Stimulated activated CD8-positive, alpha-beta memory T cell treated with anti-CD3 and anti-CD28 coated beads, Interleukin-15, amount 100 ng/mL, for 48 hours (primary cell): Measurements from ENCODE around the gene ACTG2.
"Not testable (repeated sequence)": the region's sequence is repeated elsewhere in the genome, so short reads cannot be mapped to it uniquely, and the experiment has no call there.

Experiments
- DNase-seq, 2 donors: peaks; one replicate each; pipeline ENCODE4 v3.0.0-alpha.2; 2020; ENCODE audit warnings: low read depth in 2 of 2

Gene ACTG2

DNA sequence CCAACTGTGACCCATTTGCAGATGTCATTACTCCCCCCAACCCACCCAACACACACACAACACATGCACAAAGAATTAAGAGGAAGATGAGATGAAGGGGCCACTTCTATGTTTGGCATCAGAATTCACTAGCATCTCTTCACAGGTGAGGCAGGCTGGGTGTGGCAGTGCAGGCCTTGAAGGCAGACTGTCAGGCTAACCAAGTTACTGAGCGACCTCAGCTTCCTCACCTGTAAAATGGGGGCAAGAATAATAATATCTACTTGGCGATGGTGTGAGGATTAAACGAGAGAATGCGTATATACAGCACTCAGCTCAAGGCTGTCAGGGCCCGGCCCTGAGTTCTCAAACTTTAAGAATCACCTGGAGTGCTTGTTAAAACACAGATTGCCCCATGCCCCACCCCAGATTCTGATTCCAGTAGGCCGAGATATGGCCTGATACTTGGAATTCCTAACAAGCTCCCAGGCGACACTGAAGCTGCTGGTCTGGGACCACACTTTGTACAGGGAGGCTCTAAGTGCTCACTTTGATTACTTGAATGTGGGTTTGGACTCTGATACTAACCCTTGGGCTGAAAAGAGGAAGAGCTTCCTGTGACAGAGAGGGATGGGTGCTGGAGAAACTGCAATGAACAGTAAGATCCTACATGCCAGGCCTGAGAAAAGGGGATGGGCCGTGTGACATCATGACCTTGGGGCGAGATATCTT is 1.1 kb downstream of the ACTG2 start:
- DNase-seq: no peak

DNA sequence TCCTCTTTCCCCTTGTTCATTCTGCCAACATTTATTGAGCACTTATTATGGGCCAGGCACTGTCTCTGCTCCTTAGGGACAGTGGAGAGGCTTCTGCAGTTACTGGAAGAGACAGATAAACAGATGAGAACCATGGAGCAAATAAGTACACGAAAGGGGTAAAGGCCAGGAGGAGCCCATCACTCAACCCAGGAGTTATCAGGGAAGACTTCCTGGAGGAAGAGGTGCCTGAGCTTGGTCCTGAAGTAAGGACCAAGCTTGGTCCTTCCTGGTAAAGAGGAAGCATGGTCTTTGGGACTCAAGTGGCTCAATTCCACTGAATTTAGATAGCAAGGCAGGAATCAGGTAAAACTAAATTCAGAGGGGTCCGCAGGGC is 1.7 kb downstream of the ACTG2 start:
- no peak for DNase-seq

DNA sequence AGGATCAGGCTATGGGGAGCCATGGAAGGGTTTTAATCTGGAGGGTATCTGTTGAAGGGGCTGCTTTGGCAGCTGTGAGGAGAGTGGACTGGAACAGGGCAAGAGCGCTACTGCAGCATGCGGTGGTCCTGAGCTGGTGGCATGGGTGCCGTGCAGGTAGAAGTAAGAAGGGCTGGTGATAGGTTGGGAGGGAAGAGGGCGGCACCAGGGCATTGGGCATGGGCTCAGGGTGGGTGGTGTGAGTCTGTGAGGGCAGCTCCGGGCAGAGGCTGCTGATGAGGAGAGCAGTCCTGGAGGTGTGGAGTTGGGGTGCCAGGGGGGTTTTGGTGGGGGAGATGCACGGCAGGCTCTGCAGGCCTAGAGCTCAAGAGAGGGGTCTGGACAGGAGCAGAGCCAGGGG is 2.1 kb downstream of the ACTG2 start:
- DNase-seq: no peak

DNA sequence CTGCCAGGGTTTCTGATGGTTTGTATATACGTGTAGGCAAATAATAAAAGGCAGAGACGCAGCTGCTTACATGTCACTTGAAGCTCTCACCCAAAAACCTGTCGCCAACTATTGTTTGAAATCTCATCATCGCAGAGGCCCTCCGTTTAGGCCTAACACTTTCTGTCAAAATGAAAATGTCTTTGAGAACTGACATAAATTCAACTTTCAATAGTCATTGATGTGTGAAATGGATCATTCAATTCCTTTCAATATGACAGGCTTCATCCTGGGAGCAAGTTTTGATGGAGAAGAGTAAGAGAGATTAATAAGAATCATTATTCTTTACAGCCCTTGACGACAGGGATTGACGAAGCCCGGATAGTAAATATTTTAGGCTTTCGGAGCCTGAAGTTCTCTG is 2.7 kb downstream of the ACTG2 start:
- no peak for DNase-seq

DNA sequence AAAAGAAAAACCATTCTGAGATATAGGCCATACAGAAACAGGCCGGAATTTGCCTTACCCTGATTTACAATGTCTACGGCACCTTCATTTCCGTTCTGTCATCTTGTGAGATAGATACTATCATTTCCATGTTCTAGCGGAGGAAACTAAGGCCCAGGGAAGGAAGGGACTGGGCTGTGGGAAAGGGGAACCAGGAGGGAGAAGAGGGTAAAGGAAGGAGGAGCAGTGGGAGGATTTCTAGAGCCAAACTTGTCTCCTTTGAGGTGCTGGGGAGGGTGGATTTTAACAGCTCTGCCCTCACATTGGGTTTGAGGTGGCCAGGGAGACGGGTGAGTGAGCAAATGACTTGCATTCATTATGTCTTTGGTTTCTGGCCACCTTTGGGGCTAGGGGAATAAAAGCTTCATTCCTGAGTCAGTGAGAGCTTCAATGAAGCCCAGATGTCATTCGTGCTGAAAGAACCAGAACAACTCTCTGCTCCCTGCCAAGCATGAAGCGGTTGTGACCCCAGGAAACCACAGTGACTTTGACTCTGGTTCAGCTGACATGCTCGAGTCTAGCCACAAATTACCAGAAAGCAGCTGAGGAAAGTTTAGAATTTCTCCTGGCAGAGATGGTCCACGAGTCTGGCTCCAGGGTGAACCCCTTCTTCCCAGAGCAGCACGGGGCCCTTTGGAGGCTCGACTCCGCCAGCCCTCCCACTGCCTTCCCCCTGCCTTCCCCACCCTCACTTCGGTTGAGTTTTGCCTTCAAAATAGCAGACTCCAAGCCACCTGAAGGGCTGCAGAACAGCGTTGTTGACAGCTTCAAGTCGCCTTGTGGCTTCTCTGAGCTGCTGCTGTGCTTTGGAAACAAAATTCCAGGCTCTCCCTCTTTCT is 3.8 kb downstream of the ACTG2 start:
- DNase-seq: peak; percentile 36 to 53

DNA sequence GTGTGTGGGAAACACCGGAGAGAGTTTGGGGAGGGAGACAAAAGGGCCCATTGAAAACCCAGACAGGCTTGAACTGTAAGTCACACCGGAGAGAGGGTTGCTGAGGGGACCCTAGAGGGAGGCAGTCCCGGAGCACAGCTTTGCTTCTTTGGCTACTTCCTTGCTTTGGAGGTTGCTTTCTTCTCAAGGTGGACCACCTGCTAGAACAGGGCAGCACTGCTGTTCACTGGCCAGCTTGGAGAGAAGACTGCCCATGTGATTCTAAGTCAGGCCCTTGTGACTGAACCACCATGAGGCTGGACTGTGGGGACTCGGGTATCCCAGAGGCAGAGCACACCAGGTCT is 4.4 kb downstream of the ACTG2 start:
- no peak for DNase-seq

DNA sequence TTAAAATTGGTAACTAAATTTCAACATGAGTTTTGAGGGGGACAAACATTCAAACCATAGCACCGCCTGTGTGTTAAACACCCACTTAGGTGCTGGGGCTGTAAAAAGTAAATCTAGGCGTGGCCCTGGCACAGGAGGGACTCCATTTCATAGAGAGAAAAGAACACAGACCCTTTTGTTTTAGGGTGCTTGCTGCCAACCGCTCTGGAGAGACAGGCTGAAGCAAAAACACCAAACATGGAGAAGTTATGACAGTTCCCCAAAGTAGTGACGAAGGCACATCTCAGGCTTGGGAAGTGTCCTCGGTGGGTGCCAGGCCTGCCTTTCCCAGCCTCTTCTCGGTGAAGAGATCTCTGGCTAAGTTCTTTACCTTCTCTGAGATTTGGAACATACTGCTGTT is 5.1 kb downstream of the ACTG2 start:
- DNase-seq: no peak

DNA sequence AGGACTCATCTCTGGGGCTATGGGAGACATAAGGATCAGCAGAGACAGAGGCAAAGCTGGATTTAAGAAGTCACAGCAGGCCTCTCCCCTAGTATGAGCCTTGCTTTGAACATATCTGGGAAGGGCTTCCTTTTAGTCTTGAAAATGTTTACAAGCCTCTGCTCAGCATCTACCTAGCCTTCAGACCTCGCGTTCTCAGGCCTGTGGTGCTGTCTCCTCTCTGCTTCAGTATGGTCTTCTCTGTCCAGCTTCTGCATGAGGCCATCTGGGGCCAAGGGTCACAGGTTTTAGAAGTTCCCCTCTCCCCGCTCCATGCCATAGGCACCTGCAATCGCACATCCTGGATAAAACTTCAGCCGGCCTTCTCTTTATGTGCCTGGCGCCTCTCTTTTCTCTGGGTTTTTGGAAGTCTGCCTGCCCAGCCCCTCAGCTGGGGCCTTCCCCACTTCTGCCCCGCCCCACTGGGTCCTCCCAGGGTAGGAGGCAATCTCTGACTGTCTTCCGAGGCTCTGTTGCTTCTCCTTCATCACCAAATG is 7.1 kb downstream of the ACTG2 start:
- no peak for DNase-seq

DNA sequence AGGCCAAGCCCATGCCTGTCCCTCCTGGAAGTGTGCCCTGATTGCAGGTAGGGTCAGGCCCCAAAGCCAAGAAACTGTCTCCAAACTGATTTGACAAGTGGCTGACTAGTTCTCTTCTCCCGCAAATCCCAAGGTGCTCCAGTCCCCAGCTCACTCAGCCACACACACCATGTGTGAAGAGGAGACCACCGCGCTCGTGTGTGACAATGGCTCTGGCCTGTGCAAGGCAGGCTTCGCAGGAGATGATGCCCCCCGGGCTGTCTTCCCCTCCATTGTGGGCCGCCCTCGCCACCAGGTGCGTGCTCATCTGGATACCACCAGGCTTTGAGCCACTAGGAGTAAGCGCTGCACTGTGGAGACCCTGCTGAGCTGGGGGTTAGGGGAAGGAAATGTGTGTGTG is 8.3 kb downstream of the ACTG2 start:
- DNase-seq: no peak

DNA sequence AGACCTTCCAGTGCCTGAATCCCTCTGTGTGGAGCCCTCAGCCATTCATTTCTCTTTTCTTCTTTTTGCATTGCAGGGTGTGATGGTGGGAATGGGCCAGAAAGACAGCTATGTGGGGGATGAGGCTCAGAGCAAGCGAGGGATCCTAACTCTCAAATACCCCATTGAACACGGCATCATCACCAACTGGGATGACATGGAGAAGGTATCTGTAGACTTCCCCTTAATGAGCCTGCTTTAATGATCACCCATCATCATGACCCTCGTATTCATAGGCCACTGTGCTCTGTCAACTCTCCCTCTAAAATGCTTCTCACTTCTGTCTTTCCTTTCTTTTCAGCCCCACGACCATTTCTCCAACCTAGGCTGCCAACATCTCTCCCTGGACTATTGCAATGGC is 9.5 kb downstream of the ACTG2 start:
- no peak for DNase-seq

DNA sequence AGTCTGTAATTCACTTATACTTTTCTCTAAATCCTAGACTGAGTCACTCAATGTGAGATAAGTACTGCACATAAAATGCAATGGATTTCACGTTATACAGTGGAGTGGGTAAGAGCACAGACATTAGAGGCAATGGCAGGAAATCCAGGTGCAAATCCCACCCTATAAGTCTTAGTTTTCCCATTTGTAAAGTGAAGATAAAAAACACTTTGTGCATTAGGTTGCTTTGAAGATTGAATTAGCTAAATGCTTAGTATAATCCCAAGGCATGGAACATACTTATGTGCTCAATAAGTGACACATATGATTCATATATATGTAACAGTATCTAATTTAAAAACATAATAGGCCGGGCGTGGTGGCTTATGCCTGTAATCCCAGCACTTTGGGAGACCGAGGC is 10.5 kb downstream of the ACTG2 start:
- DNase-seq: no peak

DNA sequence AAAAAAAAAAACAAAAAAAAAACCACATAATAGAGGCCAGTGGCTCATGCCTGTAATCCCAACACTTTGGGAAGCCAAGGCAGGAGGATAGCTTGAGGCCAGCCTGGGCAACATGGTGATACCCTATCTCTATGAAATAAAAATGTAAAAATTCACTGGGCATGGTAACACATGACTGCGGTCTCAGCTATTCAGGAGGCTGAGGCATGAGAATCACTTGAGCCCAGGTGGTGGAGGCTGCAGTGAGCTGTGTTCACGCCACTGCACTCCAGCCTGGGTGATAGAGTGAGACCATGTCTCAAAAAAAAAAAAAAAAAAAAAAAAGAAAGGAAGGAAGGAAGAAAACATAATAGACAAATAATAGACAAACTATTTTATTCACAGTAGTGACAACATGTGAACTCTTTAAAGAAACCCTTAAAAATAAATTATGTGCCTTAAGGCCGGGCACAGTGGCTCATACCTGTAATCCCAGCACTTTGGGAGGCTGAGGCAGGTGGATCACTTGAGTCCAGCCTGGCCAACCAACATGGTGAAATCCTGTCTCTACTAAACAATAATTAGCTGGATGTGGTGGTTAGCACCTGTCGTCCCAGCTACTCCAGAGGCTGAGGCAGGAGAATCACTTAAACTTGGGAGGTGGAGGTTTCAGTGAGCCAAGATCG is 11.3 kb downstream of the ACTG2 start:
- not testable (repeated sequence) for DNase-seq

DNA sequence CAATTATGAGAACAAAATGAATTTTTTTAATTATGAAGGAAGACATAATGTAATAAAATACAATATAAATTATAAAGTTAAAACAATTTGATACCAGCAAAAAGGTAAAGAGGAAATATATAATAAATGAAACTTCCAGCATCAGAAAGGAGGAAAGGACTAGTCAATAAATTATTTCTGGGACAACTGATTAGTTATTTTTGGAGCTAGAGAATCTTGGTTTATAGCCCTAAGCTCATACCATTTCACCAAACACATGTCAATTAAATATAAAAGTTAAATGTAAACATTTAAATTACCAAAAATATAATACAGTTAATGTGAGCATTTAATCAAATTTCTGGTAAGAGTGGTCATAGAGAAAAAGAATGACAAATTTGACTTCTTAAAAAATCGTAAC is 12.1 kb downstream of the ACTG2 start:
- DNase-seq: no peak

DNA sequence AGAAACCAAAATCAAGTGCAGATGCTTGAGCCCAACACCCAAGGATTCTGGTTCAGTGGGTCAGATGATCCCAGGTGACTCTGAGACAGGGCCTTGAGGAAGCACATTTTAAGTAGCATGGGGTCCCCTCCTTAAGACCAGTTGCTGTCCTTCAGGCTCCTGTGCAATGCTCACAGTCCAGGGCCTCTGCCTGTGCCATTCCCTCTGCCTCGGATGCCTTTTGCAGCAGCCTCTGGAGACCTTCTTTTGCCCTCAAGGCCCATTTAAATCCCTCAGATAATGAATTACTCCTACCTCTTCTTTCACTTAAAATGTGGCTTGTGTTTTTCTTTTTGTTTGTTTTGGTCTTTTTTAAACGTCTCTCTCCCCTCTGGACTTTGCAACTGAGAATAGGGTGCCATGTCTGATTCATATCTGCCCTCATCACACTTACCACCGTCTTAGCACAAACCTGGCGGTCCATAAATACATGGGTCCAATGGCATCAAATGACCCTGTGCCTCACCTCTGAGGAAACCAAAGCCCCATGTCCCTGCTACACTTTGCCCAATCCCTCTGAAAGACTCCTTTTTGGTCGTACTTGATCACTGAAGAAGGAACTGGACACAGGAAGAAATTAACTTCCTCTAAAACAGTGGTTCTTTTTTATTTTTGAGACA is 14.2 kb downstream of the ACTG2 start:
- no peak for DNase-seq

DNA sequence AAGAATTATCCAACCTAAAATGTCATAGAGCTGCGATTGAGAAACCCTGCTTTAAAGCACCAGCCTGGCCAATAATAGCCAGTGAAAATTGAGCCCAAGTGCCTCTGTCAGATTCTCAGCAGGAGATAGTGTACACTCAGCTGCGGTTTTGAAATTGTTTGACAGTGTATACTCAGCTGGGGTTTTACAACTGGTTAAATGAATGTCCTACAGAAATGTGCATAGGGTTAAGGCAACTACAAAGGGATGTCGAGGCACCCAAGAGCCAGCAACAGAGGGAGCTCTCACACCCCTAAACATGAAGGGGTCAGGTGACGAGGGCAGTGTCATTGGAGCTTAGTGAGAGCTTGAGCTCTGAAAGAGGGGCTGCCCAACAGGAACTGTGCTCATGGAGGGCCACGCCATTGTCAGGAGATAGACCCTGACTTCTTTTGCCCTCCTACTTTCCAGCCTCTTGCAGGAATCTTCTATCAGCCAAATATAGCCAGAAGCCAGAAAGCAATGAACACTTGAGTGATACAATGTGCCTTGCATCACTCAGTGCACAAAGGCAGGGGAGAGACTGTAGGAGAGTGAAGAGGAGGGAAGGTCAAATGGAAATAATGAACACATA is 15.1 kb downstream of the ACTG2 start:
- DNase-seq: peak in 1 of 2 donors; percentile 39

DNA sequence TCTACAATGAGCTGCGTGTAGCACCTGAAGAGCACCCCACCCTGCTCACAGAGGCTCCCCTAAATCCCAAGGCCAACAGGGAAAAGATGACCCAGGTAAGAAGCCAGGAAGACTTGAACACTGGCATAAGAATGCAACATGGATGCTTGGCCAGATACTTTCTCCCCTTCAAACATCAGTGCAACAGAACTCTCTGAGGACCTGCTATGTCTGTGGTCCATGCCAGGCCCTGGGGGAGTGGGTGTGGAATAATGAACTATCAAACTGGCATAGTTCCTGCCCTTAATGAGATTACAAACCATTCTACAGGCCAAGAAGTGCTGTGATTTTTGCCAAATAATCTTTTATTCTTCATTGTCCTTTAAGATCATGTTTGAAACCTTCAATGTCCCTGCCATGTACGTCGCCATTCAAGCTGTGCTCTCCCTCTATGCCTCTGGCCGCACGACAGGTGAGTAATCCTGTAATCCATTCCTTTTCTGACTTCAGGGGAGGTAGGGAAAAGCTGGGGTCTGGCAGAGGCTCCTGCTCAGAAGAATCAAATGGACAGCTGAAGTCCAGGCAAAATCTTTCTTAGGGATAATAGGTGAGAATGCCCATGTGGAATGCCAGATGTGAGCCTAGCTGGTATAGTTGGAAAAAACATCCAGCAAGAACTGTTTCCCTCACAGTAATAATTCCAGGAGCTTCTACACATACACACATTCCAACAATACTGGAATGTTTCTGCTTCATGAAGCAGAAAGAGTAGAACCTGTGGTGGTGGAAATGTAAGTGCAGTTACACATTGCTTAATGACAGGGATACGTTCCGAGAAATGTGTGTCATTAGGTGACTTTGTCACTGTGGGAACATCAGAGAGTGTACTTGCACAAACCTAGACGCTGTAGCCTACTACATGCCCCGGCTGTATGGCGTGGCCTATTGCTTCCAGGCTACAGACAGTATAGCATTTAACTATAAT is 16.2 kb downstream of the ACTG2 start:
- DNase-seq: no peak

DNA sequence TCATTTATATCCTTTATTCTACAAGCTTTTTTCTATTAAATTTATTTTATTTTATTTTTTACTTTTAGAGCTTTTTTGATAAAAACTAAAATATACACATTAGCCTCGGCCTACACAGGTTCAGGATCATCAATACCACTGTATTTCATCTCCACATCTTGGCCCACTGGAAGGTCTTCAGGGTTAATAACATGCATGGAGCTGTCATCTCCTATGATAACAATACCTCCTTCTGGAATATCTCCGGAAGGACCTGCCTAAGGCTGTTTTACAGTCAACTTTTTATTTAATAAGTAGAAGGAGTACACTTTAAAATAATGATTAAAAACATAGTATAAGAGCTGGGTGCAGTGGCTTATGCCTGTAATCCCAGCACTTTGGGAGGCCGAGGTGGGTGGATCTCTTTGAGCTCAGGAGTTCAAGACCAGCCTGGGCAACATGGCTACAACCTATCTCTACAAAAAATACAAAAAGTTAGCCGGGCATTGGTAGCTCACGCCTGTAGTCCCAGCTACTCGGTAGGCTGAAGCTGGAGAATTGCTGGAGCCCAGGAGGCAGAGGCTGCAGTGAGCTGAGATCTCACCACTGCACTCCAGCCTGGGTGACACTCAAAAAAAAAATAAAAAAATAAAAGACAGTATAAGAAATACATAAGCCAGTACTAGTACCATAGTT is 18.2 kb downstream of the ACTG2 start:
- no peak for DNase-seq

DNA sequence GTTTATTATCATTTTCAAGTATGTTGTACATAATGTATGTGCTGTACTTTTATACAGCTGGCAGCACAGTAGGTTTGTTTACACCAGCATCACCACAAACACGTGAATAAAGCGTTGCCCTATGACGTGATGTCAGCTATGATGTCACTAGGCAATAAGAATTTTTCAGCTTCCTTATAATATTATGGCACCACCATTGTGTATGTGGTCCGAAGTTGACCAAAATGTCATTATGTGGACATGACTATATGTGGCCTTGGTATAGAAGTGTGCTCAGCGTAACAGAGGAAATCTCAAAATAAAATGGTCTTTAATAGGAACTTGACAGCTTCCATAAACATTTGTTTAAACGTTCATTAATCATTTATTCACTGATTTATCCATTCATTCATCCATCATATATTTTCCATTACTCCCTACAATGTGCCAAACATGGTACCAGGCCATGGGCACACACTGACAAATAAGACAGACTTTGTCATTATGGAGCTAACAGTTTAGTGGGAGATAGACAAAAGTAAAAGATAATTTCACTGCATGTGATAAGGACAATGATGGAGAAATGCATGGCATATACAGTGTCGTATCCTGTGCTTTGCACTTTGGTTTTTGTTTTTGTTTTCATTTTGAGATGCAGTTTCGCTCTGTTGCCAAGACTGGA is 18.9 kb downstream of the ACTG2 start:
- no peak for DNase-seq

DNA sequence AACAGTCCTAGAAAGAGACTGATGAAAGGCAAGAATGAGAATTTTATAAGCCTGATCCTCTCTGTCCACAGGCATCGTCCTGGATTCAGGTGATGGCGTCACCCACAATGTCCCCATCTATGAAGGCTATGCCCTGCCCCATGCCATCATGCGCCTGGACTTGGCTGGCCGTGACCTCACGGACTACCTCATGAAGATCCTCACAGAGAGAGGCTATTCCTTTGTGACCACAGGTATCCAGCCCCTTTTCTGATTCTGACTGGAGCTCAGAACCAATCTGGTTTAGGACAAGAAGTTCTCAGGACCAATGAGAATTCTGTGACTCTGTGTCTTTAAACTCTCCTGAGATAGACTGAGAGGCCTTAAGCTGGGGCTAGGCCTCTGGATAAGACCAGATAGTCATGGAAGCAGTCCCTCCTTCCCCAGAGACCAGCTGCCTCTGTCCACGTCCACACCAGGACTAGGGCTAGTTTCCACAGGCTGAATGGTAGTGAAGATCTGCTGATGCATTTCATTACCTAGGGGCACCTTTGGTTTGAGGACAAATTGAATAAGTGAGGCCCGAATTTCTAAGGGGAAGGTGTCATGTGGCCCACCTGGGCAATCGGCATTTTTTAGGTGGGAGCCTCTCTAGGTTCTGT is 20.7 kb downstream of the ACTG2 start:
- DNase-seq: no peak
